DMS53 (cell line): ENCODE results near the gene COL18A1.

Source experiments
- DNase-seq: peaks from one replicate; lab custom pipeline; 2025; lab: John Stamatoyannopoulos, UW

Gene COL18A1

GRCh38 chr21:45468971-45469272 is 64.0 kb downstream of the COL18A1 start:
- DNase-seq: no peak

GRCh38 chr21:45469273-45470086 is 64.5 kb downstream of the COL18A1 start:
- DNase-seq: peak; percentile 8

- DNase-seq: no peak
These were observed 65.1 kb downstream of the COL18A1 start for GRCh38 chr21:45470087-45470515.

GRCh38 chr21:45470773-45471524 is 66.0 kb downstream of the COL18A1 start:
- DNase-seq: no peak

GRCh38 chr21:45471525-45472221 is 66.7 kb downstream of the COL18A1 start:
- no peak for DNase-seq

GRCh38 chr21:45472445-45473365 is 67.7 kb downstream of the COL18A1 start:
- no peak for DNase-seq

GRCh38 chr21:45473496-45474322 is 68.7 kb downstream of the COL18A1 start:
- DNase-seq: no peak

- no peak for DNase-seq
These were observed 69.5 kb downstream of the COL18A1 start for GRCh38 chr21:45474323-45474950.

- DNase-seq: no peak
These were observed 70.2 kb downstream of the COL18A1 start for GRCh38 chr21:45475004-45475685.

GRCh38 chr21:45475797-45476570 is 71.0 kb downstream of the COL18A1 start:
- DNase-seq: no peak

GRCh38 chr21:45476582-45476981 is 71.6 kb downstream of the COL18A1 start:
- no peak for DNase-seq

GRCh38 chr21:45477176-45478114 is 72.5 kb downstream of the COL18A1 start:
- DNase-seq: no peak

- DNase-seq: peak; percentile 65
These were observed 73.3 kb downstream of the COL18A1 start for GRCh38 chr21:45478115-45478801.

- DNase-seq: no peak
These were observed 74.1 kb downstream of the COL18A1 start for GRCh38 chr21:45478816-45479669.

- no peak for DNase-seq
These were observed 75.0 kb downstream of the COL18A1 start for GRCh38 chr21:45479691-45480675.
